ENCODE measurements around the gene AAK1.
"Not testable (repeated sequence)": the region's sequence is repeated elsewhere in the genome, so short reads cannot be mapped to it uniquely, and the experiment has no call there.

Gene AAK1

GRCh38 chr2:69625078-69625795, 18.3 kb downstream of the AAK1 start:
- Histone ChIP-seq H3K9me3 (replicated peaks in 1 of 11) (peaks cover 4 to 50% (median 35%) of the 10 kb centered on the region in 11 experiments; a peak in 21 of 22 replicates), H3K27ac (peak overlapping the region in 7 of 11 experiments; percentile 1 to 54 (median 34); a peak in 8 of 22 replicates), H3K9ac (0 out of 22 replicates have a peak overlapping the region, but pooled peaks of 1 of the 11 experiments have one; percentile 7), H3K27me3 (no peaks in the 10 kb centered on the region), H3K36me3 (peaks cover 6 to 67% (median 36%) of the 10 kb centered on the region in 11 experiments), H4K20me1 (peaks cover 0 to 94% (median 6%) of the 10 kb centered on the region in 11 experiments; a peak in 10 of 22 replicates), H3K4me3 (no peak overlapping the region), H3K4me1 (peaks cover 30 to 93% (median 59%) of the 10 kb centered on the region in 10 experiments), H3K4me2 (peak overlapping the region in 9 of 11 experiments; percentile 8 to 75 (median 42); a peak in 16 of 22 replicates)
- TF ChIP-seq Cebpa-rat (IDR thresholded peaks at IDR 0.05), result no peak

- no peak for TF ChIP-seq Cebpa-rat (IDR thresholded peaks at IDR 0.05)
- peak overlapping the region in 8 of 11 experiments; percentile 1 to 54 (median 31); a peak in 9 of 22 replicates for H3K27ac ChIP-seq
- peaks cover 0 to 96% (median 9%) of the 10 kb centered on the region in 11 experiments; a peak in 12 of 22 replicates for H4K20me1 ChIP-seq
- H3K4me2 ChIP-seq, result peak overlapping the region in 6 of 11 experiments; percentile 27 to 75 (median 46); a peak in 11 of 22 replicates
- peaks cover 6 to 64% (median 36%) of the 10 kb centered on the region in 11 experiments for H3K36me3 ChIP-seq
- H3K27me3 ChIP-seq, result no peaks in the 10 kb centered on the region
- H3K4me1 ChIP-seq, result peaks cover 36 to 95% (median 65%) of the 10 kb centered on the region in 10 experiments
- H3K4me3 ChIP-seq, result no peak overlapping the region
- 0 out of 22 replicates have a peak overlapping the region, but pooled peaks of 1 of the 11 experiments have one; percentile 7 for H3K9ac ChIP-seq
- peaks cover 4 to 50% (median 35%) of the 10 kb centered on the region in 11 experiments; a peak in 21 of 22 replicates for H3K9me3 ChIP-seq (replicated peaks in 1 of 11)
Observed at GRCh38 chr2:69624611-69625010, 18.9 kb downstream of the AAK1 start.

- TF ChIP-seq Cebpa-rat (IDR thresholded peaks at IDR 0.05), result no peak
- Histone ChIP-seq H3K4me2 (peak overlapping the region in 5 of 11 experiments; percentile 42 to 75 (median 48); a peak in 9 of 22 replicates), H3K4me3 (no peak overlapping the region), H3K9me3 (replicated peaks in 1 of 11) (peaks cover 4 to 50% (median 35%) of the 10 kb centered on the region in 11 experiments; a peak in 21 of 22 replicates), H3K36me3 (peaks cover 6 to 61% (median 36%) of the 10 kb centered on the region in 11 experiments), H3K4me1 (peaks cover 38 to 95% (median 68%) of the 10 kb centered on the region in 10 experiments), H3K27ac (peak overlapping the region in 6 of 11 experiments; percentile 28 to 56 (median 36); a peak in 8 of 22 replicates), H3K27me3 (no peaks in the 10 kb centered on the region), H4K20me1 (peaks cover 0 to 96% (median 12%) of the 10 kb centered on the region in 11 experiments; a peak in 12 of 22 replicates), H3K9ac (no peak overlapping the region)
Observed at GRCh38 chr2:69624131-69624530, 19.4 kb downstream of the AAK1 start.

GRCh38 chr2:69623236-69623635, 20.3 kb downstream of the AAK1 start:
- Histone ChIP-seq H3K36me3 (peaks cover 6 to 61% (median 36%) of the 10 kb centered on the region in 11 experiments), H4K20me1 (peaks cover 0 to 96% (median 21%) of the 10 kb centered on the region in 11 experiments; a peak in 12 of 22 replicates), H3K4me2 (peak overlapping the region in 3 of 11 experiments; percentile 45 to 75 (median 48); a peak in 4 of 22 replicates), H3K27ac (peak overlapping the region in 3 of 11 experiments; percentile 30 to 56 (median 42); a peak in 5 of 22 replicates), H3K4me1 (peaks cover 38 to 95% (median 68%) of the 10 kb centered on the region in 10 experiments), H3K4me3 (no peak overlapping the region; a peak in 1 of 20 replicates), H3K9me3 (replicated peaks in 1 of 11) (peaks cover 4 to 50% (median 35%) of the 10 kb centered on the region in 11 experiments; a peak in 21 of 22 replicates), H3K9ac (no peak overlapping the region), H3K27me3 (no peaks in the 10 kb centered on the region)
- TF ChIP-seq Cebpa-rat (IDR thresholded peaks at IDR 0.05), result no peak

- not testable (repeated sequence) for H3K9ac ChIP-seq, H3K4me3 ChIP-seq, H3K4me2 ChIP-seq, H3K27me3 ChIP-seq, H3K27ac ChIP-seq
- H3K4me1 ChIP-seq, result peaks cover 41 to 94% (median 66%) of the 10 kb centered on the region in 10 experiments
- peaks cover 6 to 60% (median 34%) of the 10 kb centered on the region in 11 experiments for H3K36me3 ChIP-seq
- peaks cover 4 to 50% (median 35%) of the 10 kb centered on the region in 11 experiments; a peak in 21 of 22 replicates for H3K9me3 ChIP-seq (replicated peaks in 1 of 11)
- peaks cover 0 to 96% (median 22%) of the 10 kb centered on the region in 11 experiments; a peak in 12 of 22 replicates for H4K20me1 ChIP-seq
Observed at GRCh38 chr2:69622805-69623204, 20.7 kb downstream of the AAK1 start.

- Histone ChIP-seq H3K4me2 (peak overlapping the region in 9 of 11 experiments; percentile 75 to 94 (median 91); a peak in 12 of 22 replicates), H4K20me1 (peaks cover 0 to 96% (median 22%) of the 10 kb centered on the region in 11 experiments; a peak in 12 of 22 replicates), H3K27ac (peak overlapping the region in 2 of 11 experiments; percentile 24 to 55; a peak in 2 of 22 replicates), H3K36me3 (peaks cover 6 to 59% (median 37%) of the 10 kb centered on the region in 11 experiments), H3K4me1 (peaks cover 48 to 94% (median 71%) of the 10 kb centered on the region in 10 experiments), H3K9me3 (replicated peaks in 1 of 11) (peaks cover 4 to 49% (median 35%) of the 10 kb centered on the region in 11 experiments; a peak in 21 of 22 replicates)
- H3K4me3 ChIP-seq, H3K9ac ChIP-seq, H3K27me3 ChIP-seq: not testable (repeated sequence)
Observed at GRCh38 chr2:69622017-69622540, 21.5 kb downstream of the AAK1 start.

GRCh38 chr2:69621440-69621839, 22.1 kb downstream of the AAK1 start:
- H3K27me3 ChIP-seq, result no peaks in the 10 kb centered on the region
- peaks cover 6 to 60% (median 33%) of the 10 kb centered on the region in 11 experiments for H3K36me3 ChIP-seq
- peaks cover 55 to 94% (median 77%) of the 10 kb centered on the region in 10 experiments for H3K4me1 ChIP-seq
- peaks cover 4 to 43% (median 30%) of the 10 kb centered on the region in 11 experiments; a peak in 21 of 22 replicates for H3K9me3 ChIP-seq (replicated peaks in 1 of 11)
- H4K20me1 ChIP-seq, result peaks cover 0 to 96% (median 22%) of the 10 kb centered on the region in 11 experiments; a peak in 12 of 22 replicates
- H3K4me2 ChIP-seq, result peak overlapping the region; percentile 75 to 94 (median 91)
- H3K9ac ChIP-seq, result no peak overlapping the region
- H3K27ac ChIP-seq, result peak overlapping the region in 2 of 11 experiments; percentile 24 to 55; a peak in 4 of 22 replicates
- TF ChIP-seq Cebpa-rat (IDR thresholded peaks at IDR 0.05), result no peak
- no peak overlapping the region for H3K4me3 ChIP-seq

GRCh38 chr2:69620870-69621269, 22.7 kb downstream of the AAK1 start:
- Histone ChIP-seq H3K9ac (0 out of 22 replicates have a peak overlapping the region, but pooled peaks of 1 of the 11 experiments have one; percentile 58), H3K4me2 (peak overlapping the region; percentile 75 to 94 (median 91)), H3K4me3 (peak overlapping the region in 2 of 10 experiments; percentile 20 to 48; a peak in 3 of 20 replicates), H3K27me3 (no peaks in the 10 kb centered on the region), H3K4me1 (peaks cover 56 to 94% (median 80%) of the 10 kb centered on the region in 10 experiments), H3K36me3 (peaks cover 6 to 62% (median 32%) of the 10 kb centered on the region in 11 experiments), H3K27ac (peak overlapping the region in 5 of 11 experiments; percentile 5 to 55 (median 48); a peak in 7 of 22 replicates), H3K9me3 (replicated peaks in 1 of 11) (peaks cover 4 to 43% (median 32%) of the 10 kb centered on the region in 11 experiments; a peak in 21 of 22 replicates), H4K20me1 (peaks cover 0 to 96% (median 22%) of the 10 kb centered on the region in 11 experiments; a peak in 12 of 22 replicates)
- no peak for TF ChIP-seq Cebpa-rat (IDR thresholded peaks at IDR 0.05)
